ENCODE measurements around the gene KRTAP19-6.

Gene KRTAP19-6

DNA sequence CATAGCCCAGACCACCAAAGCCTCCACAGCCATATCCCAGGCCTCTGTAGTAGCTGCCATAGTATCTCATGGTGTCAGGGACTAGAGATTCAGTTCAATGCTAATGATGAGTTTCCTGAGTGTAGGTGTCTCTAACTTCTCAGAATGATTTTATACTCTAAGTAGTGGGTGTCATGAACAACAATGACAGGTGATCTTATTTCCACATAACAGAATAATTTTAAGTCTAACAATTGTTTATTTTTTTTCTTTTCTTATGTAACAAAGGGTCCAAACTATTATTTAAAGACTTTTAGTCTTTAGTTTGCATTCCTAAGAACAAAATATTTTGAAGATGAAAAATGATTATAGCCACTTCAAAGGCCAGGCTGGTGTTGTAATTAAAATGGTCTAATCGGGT is at the start of gene KRTAP19-6:
KRTAP19-6 (minus strand) TSS at position 101 of the 400 bp plus-strand sequence; CDS start at position 70, 31 bp downstream.
- no peak for DNase-seq

DNA sequence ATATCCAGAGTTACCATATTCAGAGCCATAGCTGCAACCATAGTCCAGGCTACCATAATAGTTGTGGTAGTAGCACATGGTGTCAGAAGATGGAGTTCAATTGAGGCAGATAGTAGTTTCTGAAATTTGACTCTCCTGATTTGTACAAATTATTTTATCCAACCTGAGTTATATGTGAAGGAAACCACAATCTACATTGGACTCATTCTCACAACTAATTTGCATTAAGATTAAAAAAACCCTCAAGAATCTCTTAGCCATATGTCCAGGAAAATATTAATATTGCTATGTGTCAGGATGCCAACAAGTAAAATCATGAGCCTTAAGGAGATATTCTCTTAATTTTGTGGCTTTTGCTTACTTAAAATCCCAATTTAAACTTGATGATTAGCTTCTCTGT is 48.6 kb upstream of the KRTAP19-6 start, which contains the start of gene KRTAP22-2:
KRTAP22-2 (minus strand) TSS at position 101 of the 400 bp plus-strand sequence.
- no peak for DNase-seq

DNA sequence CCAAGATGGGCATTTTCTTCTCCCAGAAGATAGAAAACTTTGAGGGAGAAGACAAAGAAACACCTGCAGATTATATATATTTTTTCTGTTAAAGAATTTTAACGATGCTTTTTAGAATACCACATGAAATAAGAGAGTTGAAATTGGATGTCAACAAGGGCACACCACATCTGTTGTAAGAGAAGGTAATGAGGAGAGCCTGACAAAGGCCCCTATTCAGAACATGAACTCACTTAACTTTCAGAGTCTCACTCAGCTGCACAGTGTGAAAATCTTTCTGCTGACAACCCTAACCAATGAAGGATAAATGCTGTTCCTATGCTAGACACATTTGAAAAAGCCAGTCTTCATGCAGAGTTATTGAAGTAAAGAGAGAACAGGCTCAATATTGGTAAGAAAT is 41.2 kb upstream of the KRTAP19-6 start:
- no peak for DNase-seq

- DNase-seq = no peak
Observed at GRCh38 chr21:30580132-30580531, 38.5 kb upstream of the KRTAP19-6 start.

DNA sequence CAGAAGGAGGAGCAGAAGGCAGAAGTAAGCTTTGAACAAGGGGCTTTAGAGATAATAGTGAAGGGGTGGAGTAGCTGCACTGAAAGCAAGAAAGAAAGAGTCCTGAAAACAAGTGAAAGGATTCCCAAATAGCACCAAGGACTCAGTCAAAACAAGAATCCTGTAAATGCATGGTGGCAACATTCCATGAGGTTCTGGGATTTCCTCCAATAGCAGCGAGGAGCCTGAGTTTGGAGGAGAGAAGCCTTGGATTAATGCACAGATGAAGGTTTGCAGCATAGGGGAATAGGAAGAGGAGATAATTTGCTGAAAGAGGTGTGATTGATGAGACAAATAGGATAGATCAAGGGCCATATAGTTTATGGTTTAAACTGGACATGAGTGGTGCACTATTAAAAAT is 37.7 kb upstream of the KRTAP19-6 start:
- no peak for DNase-seq

- no peak for DNase-seq
Observed at GRCh38 chr21:30577766-30578165, 36.1 kb upstream of the KRTAP19-6 start.

GRCh38 chr21:30567617-30568016 is 26.0 kb upstream of the KRTAP19-6 start:
- no peak for DNase-seq

GRCh38 chr21:30563630-30564029 is 22.0 kb upstream of the KRTAP19-6 start:
- no peak for DNase-seq

- no peak for DNase-seq
Observed at GRCh38 chr21:30563072-30563471, 21.4 kb upstream of the KRTAP19-6 start.

DNA sequence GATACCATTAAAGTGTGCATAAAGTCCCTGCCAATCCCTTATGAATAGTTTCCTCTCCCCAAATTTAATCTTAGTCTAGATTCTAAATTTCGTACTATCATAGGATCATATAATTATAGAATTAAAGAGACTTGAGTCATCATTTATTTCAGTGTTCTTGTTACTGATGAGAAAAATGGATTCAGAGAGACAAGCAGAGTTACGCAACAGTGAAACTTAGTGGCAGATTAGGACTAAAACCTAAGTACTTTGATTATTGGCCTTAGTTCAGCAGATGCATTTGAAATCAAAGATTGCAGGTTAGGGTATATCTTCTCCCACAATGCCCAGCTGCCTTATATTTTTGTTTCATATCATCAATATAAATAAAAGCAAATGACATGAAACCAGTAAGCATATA is 20.3 kb upstream of the KRTAP19-6 start:
- DNase-seq = no peak

DNA sequence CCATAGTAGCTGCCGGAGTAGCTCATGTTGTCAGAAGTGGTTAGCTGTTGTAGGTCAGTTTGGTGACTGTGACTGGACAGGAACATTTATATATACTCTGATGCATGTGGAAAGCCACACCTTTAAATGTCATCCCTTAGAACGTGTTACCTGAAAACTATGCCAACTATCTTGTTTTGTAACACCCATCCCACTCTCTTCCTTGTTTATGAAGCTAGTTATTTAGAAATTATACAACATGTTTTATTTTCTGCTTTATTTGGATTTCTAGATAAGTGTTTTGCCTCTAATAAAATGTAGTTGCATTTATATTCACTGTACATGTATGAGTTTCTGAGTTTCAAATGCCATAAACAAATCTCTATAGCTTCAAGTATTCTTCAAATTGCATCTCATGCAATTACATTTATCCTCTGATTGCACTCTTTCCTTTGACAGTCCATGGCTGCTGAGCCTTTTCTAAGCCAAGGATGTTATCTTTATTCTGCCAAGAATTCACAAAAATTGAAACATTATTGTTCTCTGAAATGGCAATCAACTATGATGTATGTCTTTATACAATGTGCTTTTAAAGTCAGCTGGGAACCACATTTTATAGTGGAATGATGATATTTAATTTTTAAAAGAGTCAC is 19.7 kb upstream of the KRTAP19-6 start, which contains the start of gene KRTAP19-7:
KRTAP19-7 (minus strand) TSS at position 51 of the 632 bp plus-strand sequence; CDS start at position 26, 25 bp downstream.
- DNase-seq = no peak

DNA sequence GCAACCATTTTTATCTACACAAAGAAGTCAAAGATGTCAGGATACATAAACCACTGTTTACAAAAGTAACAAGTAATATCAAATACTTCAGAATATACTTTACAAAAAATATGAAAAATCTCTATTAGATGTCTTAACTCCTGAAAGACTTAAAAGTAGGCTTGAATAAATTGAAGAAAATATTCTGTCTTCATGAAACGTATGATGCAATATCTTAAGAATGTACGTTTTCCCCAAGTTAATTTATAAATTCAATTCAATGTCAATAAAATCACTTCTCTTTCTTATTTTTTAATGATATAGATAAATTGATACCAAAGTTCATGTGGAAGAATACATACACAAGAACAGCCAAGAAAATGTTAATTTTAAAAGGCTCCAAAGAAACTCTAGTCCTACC is 13.4 kb upstream of the KRTAP19-6 start:
- DNase-seq = no peak

DNA sequence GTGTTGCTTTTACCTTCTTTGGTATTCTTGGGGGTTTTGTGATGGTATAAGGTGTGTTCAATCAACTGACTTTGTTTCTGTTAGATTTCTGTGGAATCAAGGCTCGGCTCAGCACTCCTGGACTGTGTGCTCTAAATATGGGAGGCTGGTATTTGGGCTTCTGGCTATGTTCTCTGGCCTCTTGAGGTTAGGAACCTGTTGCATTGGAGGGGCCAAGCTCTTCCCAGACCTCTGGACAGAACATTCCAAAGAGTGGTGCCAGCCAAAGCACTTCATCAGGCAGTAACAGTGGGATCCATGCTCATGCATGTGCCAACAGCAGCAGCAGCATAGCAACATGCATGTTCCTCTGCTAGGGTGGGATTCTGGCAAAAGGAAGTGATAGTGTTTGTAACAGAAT is 11.1 kb upstream of the KRTAP19-6 start:
- DNase-seq = no peak

- no peak for DNase-seq
Observed at GRCh38 chr21:30518876-30519275, 22.8 kb downstream of the KRTAP19-6 start.

DNA sequence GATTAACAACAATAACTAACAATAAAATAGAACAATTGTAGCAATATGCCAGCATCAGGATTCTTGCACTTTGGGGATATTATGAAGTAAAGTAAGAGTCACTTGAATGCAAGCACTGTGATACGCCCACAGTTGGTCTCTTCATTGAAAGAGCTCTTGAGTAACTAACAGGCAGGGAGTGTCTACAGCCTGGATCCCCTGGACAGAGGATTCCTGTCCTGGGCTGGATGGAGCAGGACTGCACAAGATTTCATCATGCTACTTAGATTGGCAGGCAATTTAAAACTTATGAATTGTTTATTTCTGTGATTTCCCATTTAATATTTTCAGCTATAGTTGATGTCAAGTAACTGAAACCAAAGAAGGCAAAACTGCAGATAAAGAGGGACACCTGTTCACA is 26.0 kb downstream of the KRTAP19-6 start:
- DNase-seq = no peak

GRCh38 chr21:30505621-30506205 is 36.0 kb downstream of the KRTAP19-6 start:
- peak; percentile 11 for DNase-seq

- no peak for DNase-seq
Observed at GRCh38 chr21:30502041-30502440, 39.6 kb downstream of the KRTAP19-6 start, which contains the start of gene KRTAP19-5. TSS of gene KRTAP19-5 (minus strand) at chr21:30502141. CDS start at chr21:30502090, 51 bp downstream.

- DNase-seq = no peak
Observed at GRCh38 chr21:30497065-30497464, 44.6 kb downstream of the KRTAP19-6 start, which contains the start of gene KRTAP19-4. TSS of gene KRTAP19-4 (minus strand) at chr21:30497165. CDS start at chr21:30497110, 55 bp downstream.

GRCh38 chr21:30491963-30492428 is 49.7 kb downstream of the KRTAP19-6 start, which contains the start of gene KRTAP19-3:
TSS of gene KRTAP19-3 (minus strand) at chr21:30492013. CDS start at chr21:30491957, 56 bp downstream.
- no peak for DNase-seq
